Measurements from ENCODE around the gene RPTOR. TPM values are rescaled to one million over a fixed set of nuclear protein-coding genes. Genes with fewer than 3 reads are reported as not detected.
A peak's percentile ranks its signal among the peaks of the same experiment; 100 is the strongest.

RPTOR gene
- total RNA-seq, 4 donors from 2014 or later = 47.6 to 56.9 (median 55.4) TPM

DNA sequence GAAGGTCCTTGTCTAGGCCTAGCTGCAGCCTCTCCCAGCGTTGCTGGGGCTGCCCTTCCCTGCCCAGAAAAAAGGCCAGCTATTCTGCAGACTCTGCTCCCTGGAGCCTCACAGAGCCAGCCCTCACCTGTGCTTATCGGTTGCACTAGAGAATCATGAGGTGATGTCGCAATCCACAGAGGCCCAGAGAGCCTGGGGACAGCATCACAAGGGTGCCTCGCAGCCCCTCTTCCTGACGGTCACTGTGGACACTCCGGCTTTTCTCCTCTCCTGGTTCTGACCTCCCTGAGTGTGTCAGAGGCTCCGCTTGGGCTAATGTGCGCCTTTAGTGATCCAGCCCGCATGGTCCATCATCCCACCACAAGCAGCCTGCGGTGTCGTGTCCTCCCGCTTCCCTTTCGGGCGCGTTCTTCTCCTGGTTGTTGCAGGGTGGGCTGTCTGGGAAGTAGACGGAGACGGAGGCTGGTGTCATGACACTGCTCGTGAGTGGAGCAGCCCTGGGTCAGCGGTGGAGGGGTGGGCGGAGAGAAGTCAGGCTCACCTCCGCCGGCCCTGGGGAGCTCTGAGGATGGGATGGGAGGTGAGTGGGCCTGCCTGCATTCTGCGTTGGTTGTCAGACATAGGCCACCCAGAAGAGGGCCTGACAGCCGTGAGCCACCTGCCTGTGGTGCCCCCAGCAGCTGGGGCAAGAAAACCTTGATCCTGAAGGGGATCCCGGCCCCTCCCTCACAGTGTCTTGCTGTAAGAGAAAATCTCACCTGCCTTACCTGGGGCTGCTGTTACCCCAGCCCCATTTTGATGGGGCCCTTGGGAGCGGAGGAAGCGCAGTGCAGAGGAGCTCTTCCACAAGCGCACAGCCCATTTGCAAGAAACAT, 281.1 kb downstream of the RPTOR start:
- Histone ChIP-seq H3K36me3 (peaks cover 0 to 5% of the 10 kb centered on the region in 2 donors), H3K9me3 (no peaks in the 10 kb centered on the region), H3K27me3 (no peaks in the 10 kb centered on the region), H3K27ac (peak overlapping the region; percentile 86 to 98 (median 94)), H3K4me3 (no peak overlapping the region), H3K4me1 (peaks cover 20 to 21% of the 10 kb centered on the region in 2 donors)
- no peak for TF ChIP-seq POLR2A (IDR thresholded peaks at IDR 0.05)
- TF ChIP-seq, protein P1, sequence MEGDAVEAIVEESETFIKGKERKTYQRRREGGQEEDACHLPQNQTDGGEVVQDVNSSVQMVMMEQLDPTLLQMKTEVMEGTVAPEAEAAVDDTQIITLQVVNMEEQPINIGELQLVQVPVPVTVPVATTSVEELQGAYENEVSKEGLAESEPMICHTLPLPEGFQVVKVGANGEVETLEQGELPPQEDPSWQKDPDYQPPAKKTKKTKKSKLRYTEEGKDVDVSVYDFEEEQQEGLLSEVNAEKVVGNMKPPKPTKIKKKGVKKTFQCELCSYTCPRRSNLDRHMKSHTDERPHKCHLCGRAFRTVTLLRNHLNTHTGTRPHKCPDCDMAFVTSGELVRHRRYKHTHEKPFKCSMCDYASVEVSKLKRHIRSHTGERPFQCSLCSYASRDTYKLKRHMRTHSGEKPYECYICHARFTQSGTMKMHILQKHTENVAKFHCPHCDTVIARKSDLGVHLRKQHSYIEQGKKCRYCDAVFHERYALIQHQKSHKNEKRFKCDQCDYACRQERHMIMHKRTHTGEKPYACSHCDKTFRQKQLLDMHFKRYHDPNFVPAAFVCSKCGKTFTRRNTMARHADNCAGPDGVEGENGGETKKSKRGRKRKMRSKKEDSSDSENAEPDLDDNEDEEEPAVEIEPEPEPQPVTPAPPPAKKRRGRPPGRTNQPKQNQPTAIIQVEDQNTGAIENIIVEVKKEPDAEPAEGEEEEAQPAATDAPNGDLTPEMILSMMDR (IDR thresholded peaks at IDR 0.05 in 4 of 5, conservative IDR thresholded peaks at IDR 0.05 in 1 of 5) = no peak
- DNase-seq (peak in 1 of 2 donors; percentile 25), ATAC-seq (no peak)
- in situ Hi-C loops (cut with MboI; ENCODE audit: low sequenced_read_pairs in 4 of 4) = no loop called here
- intact Hi-C loops (cut with DNase I; ENCODE audit: low total_unique reads) = loop anchor here (2.0 kb wide), 1 partner anchor 75 kb away; no protein-coding TSS in a partner anchor

- TF ChIP-seq, protein P1 (IDR thresholded peaks at IDR 0.05 in 4 of 5, conservative IDR thresholded peaks at IDR 0.05 in 1 of 5) = no peak
- TF ChIP-seq POLR2A (IDR thresholded peaks at IDR 0.05) = no peak
- in situ Hi-C loops (cut with MboI; ENCODE audit: low sequenced_read_pairs in 4 of 4) (no loop called here), intact Hi-C loops (cut with DNase I; ENCODE audit: low total_unique reads) (loop anchor here (2.0 kb wide), 1 partner anchor 76 kb away; no protein-coding TSS in a partner anchor)
- Histone ChIP-seq H3K27me3 (no peaks in the 10 kb centered on the region), H3K4me3 (peak overlapping the region in 3 of 4 donors; percentile 6 to 13 (median 6)), H3K36me3 (peaks cover 0 to 5% of the 10 kb centered on the region in 2 donors), H3K27ac (peak overlapping the region; percentile 86 to 98 (median 94)), H3K4me1 (peaks cover 20 to 21% of the 10 kb centered on the region in 2 donors), H3K9me3 (no peaks in the 10 kb centered on the region)
- DNase-seq (peak in 1 of 2 donors; percentile 55), ATAC-seq (peak; percentile 18 to 21)
These were observed 281.8 kb downstream of the RPTOR start for GRCh38 chr17:80826346-80826954.

- Histone ChIP-seq H3K4me3 (peak overlapping the region in 3 of 4 donors; percentile 6 to 22 (median 6)), H3K4me1 (peaks cover 20 to 21% of the 10 kb centered on the region in 2 donors), H3K36me3 (peaks cover 0 to 5% of the 10 kb centered on the region in 2 donors), H3K27ac (peak overlapping the region; percentile 86 to 98 (median 94)), H3K9me3 (no peaks in the 10 kb centered on the region), H3K27me3 (no peaks in the 10 kb centered on the region)
- in situ Hi-C loops (cut with MboI; ENCODE audit: low sequenced_read_pairs in 4 of 4) = no loop called here
- TF ChIP-seq POLR2A (IDR thresholded peaks at IDR 0.05) = peak in 1 of 2 donors; percentile 40
- TF ChIP-seq, protein P1 (IDR thresholded peaks at IDR 0.05 in 4 of 5, conservative IDR thresholded peaks at IDR 0.05 in 1 of 5) = peak in 2 of 5 experiments; percentile 10 to 14
- intact Hi-C loops (cut with DNase I; ENCODE audit: low total_unique reads) = loop anchor here (1.0 to 2.0 kb wide), 2 partner anchors 32 to 76 kb away; no protein-coding TSS in a partner anchor
- peak; percentile 89 for ATAC-seq
- peak; percentile 87 to 91 for DNase-seq
These were observed 282.5 kb downstream of the RPTOR start for GRCh38 chr17:80826955-80827645.

All from gastrocnemius medialis (tissue), 4 donors.